ENCODE measurements around the gene ICOSLG.

The ICOSLG gene

GRCh38 chr21:44286716-44287632, 46.2 kb upstream of the ICOSLG start:
- no peak overlapping the region for H2AFZ ChIP-seq (ENCODE audit: low read depth, low read length, severe bottlenecking)
- no peaks in the 10 kb centered on the region for H3K9me3 ChIP-seq (ENCODE audit: insufficient read depth, low read length)
- no peaks in the 10 kb centered on the region for H3K79me2 ChIP-seq (ENCODE audit: insufficient read depth, low read length)
- no peaks in the 10 kb centered on the region for H4K20me1 ChIP-seq (ENCODE audit: low read depth, low read length)
- no peak overlapping the region for H3K4me2 ChIP-seq (ENCODE audit: low read depth, low read length, poor library complexity, severe bottlenecking)
- no peak overlapping the region for H3K9ac ChIP-seq (ENCODE audit: low read length)
- TF ChIP-seq CTCF (IDR thresholded peaks at IDR 0.05; ENCODE audit: insufficient read depth, low read length, poor library complexity, severe bottlenecking) = no peak
- no peak for TF ChIP-seq EZH2phosphoT487 (conservative IDR thresholded peaks at IDR 0.05; ENCODE audit: low read length)
- H3F3A ChIP-seq (ENCODE audit: insufficient read depth) = no peaks in the 10 kb centered on the region
- no peaks in the 10 kb centered on the region for H3K36me3 ChIP-seq (ENCODE audit: low read length)
- no peak overlapping the region for H3K27ac ChIP-seq (ENCODE audit: low read depth, low read length)
- H3K27me3 ChIP-seq (ENCODE audit: low read length) = no peaks in the 10 kb centered on the region
- no peak overlapping the region for H3K4me3 ChIP-seq (ENCODE audit: insufficient read depth, low read length, poor library complexity, severe bottlenecking)
- H3K9me2 ChIP-seq (replicated peaks; ENCODE audit: insufficient read depth, low read length) = no peaks in the 10 kb centered on the region

- Histone ChIP-seq H3F3A (ENCODE audit: insufficient read depth) (no peaks in the 10 kb centered on the region), H3K9ac (ENCODE audit: low read length) (no peak overlapping the region), H4K20me1 (ENCODE audit: low read depth, low read length) (no peaks in the 10 kb centered on the region), H3K27ac (ENCODE audit: low read depth, low read length) (no peak overlapping the region), H3K36me3 (ENCODE audit: low read length) (no peaks in the 10 kb centered on the region), H3K79me2 (ENCODE audit: insufficient read depth, low read length) (no peaks in the 10 kb centered on the region), H3K4me2 (ENCODE audit: low read depth, low read length, poor library complexity, severe bottlenecking) (no peak overlapping the region), H3K27me3 (ENCODE audit: low read length) (no peaks in the 10 kb centered on the region), H3K4me3 (ENCODE audit: insufficient read depth, low read length, poor library complexity, severe bottlenecking) (no peak overlapping the region), H3K9me2 (replicated peaks; ENCODE audit: insufficient read depth, low read length) (no peaks in the 10 kb centered on the region), H2AFZ (ENCODE audit: low read depth, low read length, severe bottlenecking) (no peak overlapping the region), H3K9me3 (ENCODE audit: insufficient read depth, low read length) (no peaks in the 10 kb centered on the region)
- no peak for TF ChIP-seq CTCF (IDR thresholded peaks at IDR 0.05; ENCODE audit: insufficient read depth, low read length, poor library complexity, severe bottlenecking)
- TF ChIP-seq EZH2phosphoT487 (conservative IDR thresholded peaks at IDR 0.05; ENCODE audit: low read length) = no peak
These were observed 45.5 kb upstream of the ICOSLG start for GRCh38 chr21:44286086-44286715.

- Histone ChIP-seq H3K9me2 (replicated peaks; ENCODE audit: insufficient read depth, low read length) (no peaks in the 10 kb centered on the region), H4K20me1 (ENCODE audit: low read depth, low read length) (no peaks in the 10 kb centered on the region), H3F3A (ENCODE audit: insufficient read depth) (no peaks in the 10 kb centered on the region), H3K27me3 (ENCODE audit: low read length) (no peaks in the 10 kb centered on the region), H3K4me3 (ENCODE audit: insufficient read depth, low read length, poor library complexity, severe bottlenecking) (no peak within 1 kb of the TSS), H3K36me3 (ENCODE audit: low read length) (no peaks in the 10 kb centered on the region), H3K27ac (ENCODE audit: low read depth, low read length) (no peak within 1 kb of the TSS), H3K9me3 (ENCODE audit: insufficient read depth, low read length) (no peaks in the 10 kb centered on the region), H2AFZ (ENCODE audit: low read depth, low read length, severe bottlenecking) (no peak within 1 kb of the TSS), H3K4me2 (ENCODE audit: low read depth, low read length, poor library complexity, severe bottlenecking) (no peak within 1 kb of the TSS), H3K9ac (ENCODE audit: low read length) (no peak within 1 kb of the TSS), H3K79me2 (ENCODE audit: insufficient read depth, low read length) (no peaks in the 10 kb centered on the region)
- no peak for TF ChIP-seq CTCF (IDR thresholded peaks at IDR 0.05; ENCODE audit: insufficient read depth, low read length, poor library complexity, severe bottlenecking)
- no peak for TF ChIP-seq EZH2phosphoT487 (conservative IDR thresholded peaks at IDR 0.05; ENCODE audit: low read length)
These were observed 44.6 kb upstream of the ICOSLG start, which contains the start of gene AIRE for GRCh38 chr21:44285138-44285992. Gene AIRE (plus strand): TSS chr21:44285876. CDS start chr21:44286007, 131 bp downstream.
